HG03520 (cell line): ENCODE results near the gene ERN1.

Experiments used
- ATAC-seq: cut with Tn5 transposase; IDR thresholded peaks from one replicate; pipeline ENCODE4 v1.9.1; 2021; ENCODE audit warnings: mild to moderate bottlenecking, moderate library complexity; ENCODE audit not compliant: unreplicated experiment

Gene ERN1

DNA sequence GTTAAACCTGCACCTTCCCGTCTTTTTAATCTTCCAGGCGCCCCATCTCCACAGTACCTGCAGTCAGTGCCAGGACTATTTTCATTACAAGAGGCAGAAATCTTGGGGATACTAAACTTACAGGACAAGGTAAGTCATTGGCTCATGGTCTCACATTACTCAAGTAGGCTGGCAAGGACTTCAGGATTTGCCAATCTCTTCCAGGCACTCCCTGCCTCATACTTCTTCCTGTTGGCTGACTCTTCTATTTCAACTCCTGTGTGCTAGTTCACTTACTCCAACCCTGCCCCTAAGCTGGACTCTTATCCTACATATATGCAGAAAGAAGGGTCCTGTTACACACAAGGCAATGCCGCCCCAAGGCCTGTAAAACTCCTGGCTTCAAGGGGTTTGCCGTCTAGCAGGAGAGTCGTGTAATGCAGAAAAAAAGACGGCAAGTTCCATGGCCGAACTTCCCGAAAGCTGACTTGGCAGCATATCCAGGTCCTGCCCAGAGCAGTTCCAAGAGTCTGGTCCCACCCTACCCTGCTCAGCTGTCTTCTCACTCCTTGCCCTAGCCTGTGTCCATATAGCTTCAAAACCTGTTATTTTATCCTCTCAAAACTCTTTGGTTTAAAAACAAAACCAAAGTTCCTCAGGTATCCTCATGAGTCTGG, 14.8 kb downstream of the ERN1 start:
- ATAC-seq = no peak

DNA sequence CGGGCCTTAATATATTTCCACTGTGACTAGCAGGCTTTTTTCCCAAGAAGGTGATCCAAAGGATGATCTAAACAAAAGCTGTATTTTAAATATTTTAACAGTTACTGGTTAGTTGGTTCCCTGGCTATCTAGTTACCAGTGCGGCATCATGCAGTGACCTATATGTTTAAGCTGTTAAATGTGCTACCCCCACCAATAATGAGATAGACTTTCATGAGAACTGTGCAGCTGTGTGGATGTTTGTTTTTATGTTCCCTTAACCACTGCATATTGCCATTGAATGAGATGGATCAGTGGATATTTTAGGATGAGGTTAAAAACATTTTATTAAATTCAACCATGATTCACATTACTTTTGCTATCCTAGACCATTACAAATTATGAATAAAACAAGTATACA, 16.9 kb downstream of the ERN1 start:
- no peak for ATAC-seq

DNA sequence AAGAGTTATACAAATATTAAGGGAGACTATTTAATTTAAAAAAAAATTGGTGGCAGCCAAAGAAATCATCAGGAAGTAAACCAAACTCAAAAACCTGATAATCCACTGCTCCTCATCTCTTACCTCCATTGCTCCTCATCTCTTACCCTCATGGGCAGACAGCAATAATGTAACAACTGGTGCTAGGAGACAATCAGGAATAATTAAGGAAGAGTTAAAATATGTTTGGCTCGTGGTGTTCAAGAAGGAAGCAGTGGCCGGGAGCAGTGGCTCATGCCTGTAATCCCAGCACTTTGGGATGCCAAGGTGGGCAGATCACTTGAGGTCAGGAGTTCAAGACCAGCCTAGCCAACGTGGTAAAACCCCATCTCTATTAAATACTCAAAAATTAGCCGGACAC, 18.1 kb downstream of the ERN1 start:
- no peak for ATAC-seq

DNA sequence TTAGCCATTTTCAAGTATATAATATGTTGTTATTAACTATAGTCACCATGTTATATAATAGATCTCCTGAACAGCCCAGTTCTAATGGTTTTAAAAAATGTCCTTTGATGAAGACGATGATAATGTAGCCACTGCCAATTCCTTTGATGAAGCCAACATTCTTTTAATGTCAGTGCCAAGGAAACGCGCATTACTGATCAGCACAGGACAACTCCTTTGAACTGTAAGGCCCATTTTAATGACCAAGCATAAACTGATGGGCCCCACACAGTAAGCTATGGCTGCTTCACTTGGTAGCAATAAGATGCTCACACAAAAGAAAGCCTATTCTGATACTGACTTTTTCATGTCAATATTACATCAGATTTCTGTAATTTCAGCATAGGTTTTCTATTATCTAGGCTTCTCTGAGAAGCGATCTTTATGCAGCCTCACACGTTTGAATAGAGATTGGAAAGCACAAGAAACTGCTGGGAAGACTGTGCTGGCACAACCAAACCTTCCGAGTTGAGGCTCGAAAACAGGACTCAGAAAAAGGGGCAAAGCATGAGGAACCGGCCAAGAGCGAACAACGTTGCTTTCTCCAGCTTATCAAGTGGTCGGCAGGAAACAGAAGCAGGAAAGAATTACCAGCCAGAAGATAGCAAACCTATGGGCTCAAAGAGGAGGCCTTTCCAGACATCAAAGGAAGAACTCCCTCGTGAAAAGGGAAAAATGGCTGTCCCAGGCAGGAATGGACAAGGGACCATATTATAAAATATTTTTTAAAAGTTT, 19.4 kb downstream of the ERN1 start:
- no peak for ATAC-seq

DNA sequence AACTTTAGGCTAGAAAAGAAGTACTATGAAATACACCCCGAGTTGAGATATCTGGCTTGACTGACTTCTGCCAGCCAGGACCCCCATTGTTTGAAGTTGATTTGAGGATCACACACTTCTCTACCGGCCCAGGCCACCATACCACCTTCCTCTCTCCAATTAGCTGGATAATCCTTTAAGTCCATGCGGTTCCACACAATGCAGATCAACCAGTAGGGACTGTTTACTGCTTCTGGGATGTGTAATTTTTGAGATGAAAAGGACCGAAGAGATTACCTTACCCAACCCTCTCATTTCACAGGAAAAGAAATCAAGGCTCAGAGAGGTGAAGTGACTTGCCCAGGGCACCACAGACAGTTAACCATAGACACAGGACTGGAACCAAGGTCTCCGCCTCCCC, 20.5 kb downstream of the ERN1 start:
- ATAC-seq = no peak

DNA sequence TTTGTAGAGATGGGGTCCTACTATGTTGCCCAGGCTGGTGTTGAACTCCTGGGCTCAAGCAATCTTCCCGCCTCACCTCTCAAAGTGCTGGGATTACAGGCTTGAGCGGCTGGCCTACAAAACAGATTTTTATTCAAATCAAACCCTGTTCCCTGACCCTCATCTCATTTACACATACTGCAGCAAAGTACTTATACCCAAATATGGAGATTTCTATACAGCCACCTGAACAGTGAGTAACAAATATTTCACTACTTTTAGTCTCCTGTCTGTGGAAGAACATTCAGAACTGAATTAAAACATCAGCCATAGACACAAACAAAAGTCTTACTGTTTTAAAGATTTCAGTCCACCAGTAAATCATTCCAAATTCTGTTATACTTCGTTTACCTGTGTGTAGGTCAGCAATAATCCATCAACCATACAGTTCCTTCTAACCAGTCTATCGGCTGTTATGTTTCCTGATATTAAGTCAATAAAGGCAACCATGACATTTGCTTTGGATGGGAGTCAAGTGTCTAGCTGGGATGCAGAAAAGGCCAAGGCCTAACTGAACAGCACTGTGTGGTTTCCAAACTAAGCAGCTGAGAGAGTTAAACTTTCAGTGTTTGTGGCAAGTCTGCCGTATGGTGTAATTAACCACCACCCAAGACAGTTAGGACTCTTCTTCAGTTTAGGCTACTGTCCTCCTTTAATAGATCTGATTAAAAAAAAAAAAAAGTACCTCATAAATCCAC, 22.3 kb downstream of the ERN1 start:
- no peak for ATAC-seq

DNA sequence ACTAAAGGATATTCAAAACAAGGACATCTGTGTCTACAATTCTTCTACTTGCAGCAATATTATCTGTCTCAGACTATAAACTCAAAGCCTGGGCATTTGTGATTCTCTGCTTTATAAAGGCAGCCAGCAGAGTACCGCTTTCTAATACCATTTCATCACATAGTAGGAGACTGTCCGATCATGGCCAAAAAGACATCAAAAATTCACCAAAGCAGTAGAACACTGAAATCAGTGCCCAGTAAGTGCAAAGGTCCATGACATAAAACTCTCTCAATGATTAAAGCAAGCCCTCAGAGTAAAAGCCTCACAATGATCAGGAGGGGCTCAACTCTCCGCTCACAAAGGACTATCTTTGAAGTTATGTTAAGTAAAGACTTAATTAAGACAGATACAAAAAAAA, 23.0 kb downstream of the ERN1 start:
- no peak for ATAC-seq

DNA sequence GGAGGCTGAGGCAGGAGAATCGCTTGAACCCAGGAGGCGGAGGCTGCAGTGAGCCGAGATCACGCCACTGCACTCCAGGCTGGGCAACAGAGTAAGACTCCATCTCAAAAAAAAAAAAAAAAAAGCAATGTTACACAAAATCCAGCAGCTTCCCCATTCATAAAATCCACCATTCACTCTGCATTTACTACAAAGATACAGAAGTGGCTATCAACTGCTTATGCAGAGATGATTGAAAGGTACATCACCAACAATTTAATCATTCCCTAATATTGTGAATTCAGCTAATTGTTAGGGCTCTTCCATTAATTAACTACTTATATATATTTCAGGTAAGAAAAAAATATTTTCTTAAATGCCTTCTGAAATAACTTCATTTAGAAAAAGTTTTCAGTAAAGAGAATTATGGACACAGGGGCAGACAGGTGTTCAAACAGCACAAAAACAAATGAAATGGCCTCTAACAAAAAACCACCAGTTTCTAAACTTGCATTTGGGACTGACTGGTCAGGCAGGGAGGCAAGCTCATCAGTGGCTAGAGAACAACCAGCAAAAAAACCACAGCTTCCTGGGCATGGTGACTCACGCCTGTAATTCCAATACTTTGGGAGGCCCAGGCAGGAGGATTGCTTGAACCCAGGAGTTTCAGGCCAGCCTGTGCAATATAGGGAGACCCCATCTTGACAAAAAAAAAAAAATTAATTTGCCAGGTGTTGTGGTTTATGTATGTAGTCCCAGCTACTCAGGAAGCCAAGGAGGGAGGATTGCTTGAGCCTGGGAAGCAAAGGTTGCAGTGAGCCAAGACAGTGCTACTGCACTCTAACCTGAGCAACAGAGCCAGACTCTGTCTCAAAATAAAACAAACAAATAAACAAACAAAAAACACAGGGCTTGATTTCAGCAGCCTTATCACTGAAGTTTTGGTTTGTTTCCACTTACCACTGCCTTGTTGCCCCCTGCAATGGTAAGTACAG, 26.3 kb downstream of the ERN1 start:
- no peak for ATAC-seq

DNA sequence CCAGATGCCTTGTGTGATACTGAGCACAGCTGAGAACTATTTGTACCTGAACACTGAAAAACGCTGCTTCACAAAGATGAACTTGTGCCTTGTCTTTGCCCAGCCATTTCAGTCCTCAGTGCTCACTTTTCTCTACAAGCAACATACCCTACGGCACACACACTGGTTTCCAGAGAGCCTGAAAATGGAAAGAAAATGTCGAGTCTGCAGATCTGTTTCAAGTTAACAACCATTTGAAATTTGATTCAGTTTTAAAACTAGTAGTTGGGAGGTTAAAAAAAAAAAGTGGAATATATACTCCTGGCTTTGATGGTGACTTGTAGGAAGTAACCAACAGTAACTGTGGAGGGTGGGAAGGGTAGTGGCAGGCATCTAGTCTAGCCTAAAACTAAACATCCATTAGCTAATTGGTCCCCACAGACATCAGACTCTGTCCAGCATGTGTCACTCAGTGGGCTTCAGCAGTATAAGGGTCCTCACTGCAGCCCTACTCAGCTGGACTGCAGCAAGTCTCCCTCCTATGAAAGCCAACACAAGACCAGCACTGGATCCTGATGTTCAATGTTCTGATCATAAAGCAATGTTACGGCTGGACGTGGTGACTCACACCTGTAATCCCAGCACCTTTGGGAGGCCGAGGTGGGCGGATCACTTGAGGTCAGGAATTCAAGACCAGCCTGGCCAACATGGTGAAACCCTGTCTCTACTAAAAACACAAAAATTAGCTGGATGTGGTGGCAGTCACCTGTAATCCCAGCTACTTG, 27.1 kb downstream of the ERN1 start:
- ATAC-seq = no peak

DNA sequence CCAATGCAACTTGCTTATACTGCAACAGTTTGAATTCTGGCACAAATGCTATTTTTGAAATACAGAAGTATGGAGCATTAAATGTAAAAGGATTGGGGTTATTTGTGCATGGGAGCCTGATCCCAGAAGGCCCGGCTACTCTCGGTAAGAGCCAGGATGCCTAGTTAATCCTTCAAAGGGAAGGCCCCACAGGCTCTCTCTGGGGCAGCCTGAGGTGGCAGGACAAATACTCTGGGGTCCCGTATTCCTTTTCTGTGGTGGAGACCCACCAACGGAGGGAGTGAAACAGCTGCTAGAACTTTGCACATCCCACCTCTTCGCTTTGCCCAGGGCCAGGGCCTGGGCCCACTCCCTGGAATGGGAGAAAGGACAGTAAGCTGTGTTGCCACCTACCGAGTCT, 30.4 kb downstream of the ERN1 start:
- no peak for ATAC-seq

DNA sequence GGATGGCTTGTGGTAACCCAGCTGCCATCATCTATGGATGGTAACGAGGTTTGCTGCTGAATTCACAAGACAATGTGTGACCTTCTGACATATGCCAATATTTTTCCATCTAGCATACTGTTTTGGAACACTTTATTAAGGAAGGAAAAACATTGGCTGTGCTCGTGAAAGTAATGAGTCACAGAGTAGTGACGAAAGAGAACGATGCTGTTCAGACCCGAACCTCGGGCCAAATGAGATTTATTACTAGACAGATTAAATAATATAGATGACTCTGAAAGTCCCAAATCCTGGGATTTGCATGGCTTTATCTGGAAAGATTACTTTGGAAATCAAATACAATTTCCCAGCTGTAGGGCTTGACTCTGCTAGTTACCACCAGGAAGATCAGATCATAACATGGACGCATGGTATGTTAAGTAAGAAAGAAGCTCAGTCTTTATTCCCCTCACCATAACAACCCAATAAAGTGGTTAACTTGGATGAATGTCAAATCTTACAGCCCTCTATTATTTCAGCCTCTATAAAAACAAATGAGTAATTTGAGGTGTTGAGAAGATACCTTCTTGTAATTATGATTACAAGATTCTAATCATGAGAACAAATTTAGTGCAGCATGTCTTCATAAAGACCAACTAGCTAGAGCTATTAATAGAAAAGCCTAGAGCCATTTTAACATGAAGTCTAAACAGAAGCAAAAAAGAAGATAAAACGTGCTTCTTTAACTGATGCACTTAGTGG, 32.6 kb downstream of the ERN1 start:
- ATAC-seq = no peak

DNA sequence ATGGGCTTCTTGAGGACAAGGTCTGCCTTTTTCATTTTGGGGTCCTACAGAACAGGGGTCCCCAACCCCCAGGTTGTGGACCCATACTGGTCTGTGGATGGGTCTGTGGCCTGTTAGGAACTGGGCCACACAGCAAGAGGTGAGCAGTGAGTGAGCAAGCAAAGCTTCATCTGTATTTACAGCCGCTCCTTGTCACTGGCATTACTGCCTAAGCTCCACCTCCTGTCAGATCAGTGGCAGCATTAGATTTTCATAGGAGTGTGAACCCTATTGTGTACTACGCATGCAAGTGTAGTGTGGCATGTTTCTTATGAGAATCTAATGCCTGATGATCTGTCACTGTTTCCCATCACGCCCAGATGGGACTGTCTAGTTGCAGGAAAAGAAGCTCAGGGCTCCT, 33.9 kb downstream of the ERN1 start:
- no peak for ATAC-seq

DNA sequence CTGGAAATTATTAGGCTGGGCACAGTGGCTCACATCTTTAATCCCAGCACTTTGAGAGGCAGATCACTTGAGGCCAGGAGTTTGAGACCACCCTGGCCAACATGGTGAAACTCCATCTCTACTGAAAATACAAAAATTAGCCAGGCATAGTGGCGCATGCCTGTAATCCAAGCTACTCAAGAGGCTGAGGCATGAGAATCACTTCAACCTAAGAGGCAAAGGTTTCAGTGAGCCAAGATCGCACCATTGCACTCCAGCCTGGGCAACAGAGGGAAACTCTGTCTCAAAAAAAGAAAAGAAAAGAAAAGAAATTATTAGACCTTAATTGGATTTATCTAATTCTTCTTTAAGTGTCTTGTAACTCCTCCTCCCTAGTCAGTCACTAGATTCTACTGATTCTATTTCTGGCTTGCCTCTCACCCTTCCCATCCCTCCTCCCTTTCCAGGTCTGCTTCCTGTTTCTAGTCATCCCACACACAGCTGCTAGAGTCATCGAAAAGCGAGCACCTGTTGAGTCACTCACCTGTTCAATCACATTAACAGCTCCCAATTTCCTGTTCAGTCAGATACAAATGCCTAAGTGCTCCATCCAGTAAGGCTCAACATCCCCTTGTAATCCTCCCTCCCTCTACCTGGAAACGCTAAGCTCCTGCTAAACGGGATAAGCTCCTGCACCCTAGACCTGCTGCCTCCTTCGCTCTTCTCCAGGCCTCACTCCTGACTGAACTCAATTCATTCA, 34.6 kb downstream of the ERN1 start:
- no peak for ATAC-seq

DNA sequence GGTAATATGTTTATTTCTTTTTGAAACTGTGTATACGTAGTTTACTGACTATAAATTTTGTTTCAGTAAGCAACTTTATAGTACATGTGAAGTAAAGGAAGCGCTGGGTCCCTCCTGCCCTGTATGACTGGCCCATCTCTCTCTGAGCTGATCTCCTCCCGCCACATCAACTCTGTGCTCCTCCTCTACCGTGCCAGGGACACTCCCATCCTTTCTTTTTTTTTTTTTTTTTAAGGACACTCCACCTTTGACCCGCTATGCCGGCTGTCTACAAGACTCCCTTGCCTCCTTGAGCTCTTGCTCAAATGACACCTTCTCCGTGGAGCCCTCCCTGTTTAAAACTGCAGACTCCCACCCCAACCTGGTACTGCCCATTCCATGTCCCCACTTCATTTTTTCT, 35.5 kb downstream of the ERN1 start:
- ATAC-seq = no peak

DNA sequence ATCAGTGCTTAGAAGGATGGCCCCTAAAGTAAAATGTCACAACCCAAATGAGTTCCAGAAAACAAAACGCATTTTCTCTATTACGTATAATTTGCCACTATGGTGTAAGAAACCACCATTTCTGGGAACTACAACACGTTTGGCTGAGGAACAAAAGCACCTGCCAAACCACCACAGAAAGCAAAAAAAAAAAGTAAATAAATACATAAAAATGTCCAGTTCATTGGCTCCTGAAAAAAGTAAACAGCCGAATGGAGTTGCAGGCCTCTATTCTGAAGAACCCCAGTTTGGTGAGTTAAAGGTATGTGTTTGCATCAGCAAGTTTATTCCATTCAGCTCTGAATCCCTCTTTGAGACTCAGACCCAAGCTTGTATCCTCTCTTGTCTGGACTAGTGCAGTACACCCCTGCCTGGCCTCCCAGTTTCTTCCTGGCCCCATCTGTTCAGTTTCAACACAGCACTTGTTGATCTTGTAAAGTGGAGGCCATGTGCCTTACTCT, 36.9 kb downstream of the ERN1 start:
- no peak for ATAC-seq

DNA sequence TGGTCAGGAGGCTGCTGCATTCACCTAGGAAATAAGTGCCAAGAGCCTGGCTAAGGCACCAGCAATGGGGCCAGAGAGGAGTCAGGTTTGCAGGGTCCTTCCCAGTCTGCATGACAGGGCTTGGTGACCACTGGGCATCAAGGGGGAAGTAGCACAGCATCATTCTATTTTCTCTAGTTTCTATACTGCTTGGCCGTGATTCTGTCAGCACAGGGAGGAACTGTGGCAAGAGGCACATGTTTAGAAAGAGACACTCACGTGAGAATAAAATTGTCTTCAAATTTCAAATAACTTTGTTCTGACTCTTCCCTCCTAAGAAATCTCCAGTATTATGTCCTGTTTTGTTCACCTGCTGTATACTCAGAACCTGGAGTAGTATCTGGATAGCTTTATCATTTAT, 37.8 kb downstream of the ERN1 start:
- no peak for ATAC-seq

DNA sequence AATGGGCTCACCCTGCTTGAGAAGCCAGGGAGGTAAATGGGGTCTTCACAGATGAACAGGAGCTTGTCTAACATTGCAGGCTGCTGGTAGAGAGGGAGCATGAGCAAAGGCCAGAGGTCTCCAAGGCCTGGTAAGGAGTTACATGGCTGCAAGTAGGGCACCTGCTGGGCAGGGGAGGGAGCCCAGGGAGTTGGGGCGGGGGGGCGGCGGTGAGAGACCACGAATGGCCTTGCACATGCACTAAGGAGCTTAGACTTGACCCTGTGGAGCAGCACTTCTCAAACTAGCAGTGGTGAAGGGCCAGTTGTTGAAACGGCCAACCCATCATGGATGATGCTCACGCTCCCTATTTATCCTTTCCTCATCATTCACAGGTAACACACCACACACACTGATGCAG, 38.4 kb downstream of the ERN1 start:
- no peak for ATAC-seq

DNA sequence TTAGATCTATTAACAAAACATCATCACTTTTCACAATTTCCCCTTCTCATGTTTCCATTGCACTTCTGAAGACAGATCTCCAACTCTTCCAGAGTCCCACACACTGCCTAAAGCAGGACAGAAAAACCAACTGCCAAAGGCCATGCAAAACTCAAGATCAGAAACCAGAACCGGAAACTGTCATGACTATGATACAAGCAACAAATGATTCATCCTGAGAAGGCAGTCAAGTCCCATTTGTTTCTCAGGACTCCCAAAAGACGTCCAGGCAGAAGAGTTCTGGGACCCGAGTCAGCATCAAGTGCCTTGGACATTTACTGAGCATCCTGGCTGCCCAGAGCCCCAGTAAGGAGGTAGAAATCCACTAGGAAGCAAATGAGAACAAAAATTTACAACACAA, 38.8 kb downstream of the ERN1 start:
- ATAC-seq = no peak

DNA sequence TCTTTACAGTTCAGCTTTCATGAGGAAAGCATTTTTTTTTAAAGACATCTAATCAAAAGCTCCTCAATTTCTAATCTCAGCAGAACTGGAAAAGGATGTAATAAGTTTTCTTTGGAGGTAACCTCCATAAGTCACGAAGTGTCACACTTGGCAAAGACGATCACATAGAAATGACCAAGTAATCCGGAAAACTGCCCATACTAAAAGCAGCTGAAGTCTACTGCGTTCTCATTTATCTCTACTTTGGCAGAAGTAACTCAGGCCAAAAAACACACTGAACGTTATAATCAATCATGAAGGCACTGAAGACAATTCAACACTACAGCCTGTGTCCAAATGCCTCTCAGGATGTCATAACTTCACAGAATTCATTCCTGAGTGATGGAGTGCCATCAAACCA, 39.8 kb downstream of the ERN1 start:
- no peak for ATAC-seq
